Endodermal cell (in vitro differentiated cells): ENCODE measurements around the gene PRKCA. TPM values are rescaled to one million over a fixed set of nuclear protein-coding genes. Genes with fewer than 3 reads are reported as not detected.

Experiments used
- DNase-seq: peaks from one replicate; pipeline ENCODE4 v3.0.0-alpha.2; 2017
- H3K27ac ChIP-seq: 2 replicates; pipeline ENCODE4 v1.5.1; 2013; ENCODE audit warnings: mild to moderate bottlenecking, low read depth, low read length, moderate library complexity
- H3K27me3 ChIP-seq: 2 replicates; pipeline ENCODE4 v1.6.1; 2013; ENCODE audit warnings: mild to moderate bottlenecking, low read length, moderate library complexity; ENCODE audit not compliant: insufficient read depth, control insufficient read depth, poor library complexity, severe bottlenecking
- H3K36me3 ChIP-seq: 2 replicates; pipeline ENCODE4 v1.7.0; 2013; ENCODE audit warnings: mild to moderate bottlenecking, low read length, moderate library complexity; ENCODE audit not compliant: control insufficient read depth, insufficient read depth
- H3K4me1 ChIP-seq: one replicate; pipeline ENCODE4 v1.7.0; 2013; ENCODE audit warnings: low read length; ENCODE audit not compliant: control insufficient read depth, insufficient read depth
- H3K4me3 ChIP-seq: 2 replicates; pipeline ENCODE4 v1.5.1; 2013; ENCODE audit warnings: mild to moderate bottlenecking, low read length, moderate library complexity
- H3K9ac ChIP-seq: 2 replicates; pipeline ENCODE4 v1.6.1; 2013; ENCODE audit warnings: mild to moderate bottlenecking, low read length, moderate library complexity; ENCODE audit not compliant: poor library complexity, severe bottlenecking; ENCODE audit errors: extremely low read depth
- H3K9me3 ChIP-seq: 2 replicates; pipeline ENCODE4 v1.6.1; 2013; ENCODE audit warnings: mild to moderate bottlenecking, low read length, moderate library complexity; ENCODE audit not compliant: control insufficient read depth
- H3K27ac Mint-ChIP-seq: 2 replicates; pipeline ENCODE4 v1.8.0; 2020; ENCODE audit warnings: mixed read lengths
- H3K27me3 Mint-ChIP-seq: 2 replicates; pipeline ENCODE4 v1.8.0; 2021; ENCODE audit warnings: mild to moderate bottlenecking, mixed read lengths; ENCODE audit not compliant: insufficient read depth
- H3K36me3 Mint-ChIP-seq: 2 replicates; pipeline ENCODE4 v1.8.0; 2020; ENCODE audit warnings: low read depth, mixed read lengths
- H3K4me1 Mint-ChIP-seq: 2 replicates; pipeline ENCODE4 v1.8.0; 2020; ENCODE audit warnings: mixed read lengths
- H3K4me3 Mint-ChIP-seq: 2 replicates; pipeline ENCODE4 v1.8.0; 2020; ENCODE audit warnings: mild to moderate bottlenecking, moderate library complexity, mixed read lengths
- H3K9me3 Mint-ChIP-seq: 2 replicates; pipeline ENCODE4 v1.8.0; 2020; ENCODE audit warnings: mild to moderate bottlenecking, mixed read lengths
- CTCF ChIP-seq: fragments of 200-600 bp; sonication (generic); conservative IDR thresholded peaks from 2 replicates; pipeline ENCODE4 v1.5.0; 2021; ENCODE audit warnings: antibody characterized with exemption, mild to moderate bottlenecking
- WGBS, 2 experiments: methylation state at CpG; one replicate each; pipeline versions ENCODE4 v1.1.5 to v1.1.7; 2013; ENCODE audit warnings: missing lambda C conversion rate in 2 of 2, mixed read lengths in 1 of 2; ENCODE audit not compliant: insufficient coverage in 1 of 2, insufficient read length in 1 of 2; 5-methylcytosine and 5-hydroxymethylcytosine counted together
- total RNA-seq, 2 donors: library from RNA; stranded (reverse); fragmentation: NEBNext Ultra II Directional in 1 of 2; extraction: Animal tissue kit (Norgen Biotek cat#: 25700) in 1 of 2; gene quantifications; 2 replicates in 1 of 2; 3 replicates in 1 of 2; pipeline ENCODE4 v1.2.1, GENCODE V29; 2021

The PRKCA gene
- total RNA-seq, 2 donors from 2014 or later = 8.7 to 14.6 TPM

GRCh38 chr17:66763056-66763455, 460.6 kb downstream of the PRKCA start:
- Histone ChIP-seq H3K4me3 (no peak overlapping the region), H3K9ac (no peak overlapping the region), H3K27me3 (no peaks in the 10 kb centered on the region), H3K4me1 (no peaks in the 10 kb centered on the region), H3K36me3 (no peaks in the 10 kb centered on the region), H3K27ac (no peak overlapping the region), H3K9me3 (peaks cover 3% of the 10 kb centered on the region)
- TF ChIP-seq CTCF = no peak
- Mint-ChIP-seq H3K27ac (no peak overlapping the region), H3K4me3 (no peak overlapping the region), H3K27me3 (peaks cover 2% of the 10 kb centered on the region), H3K9me3 (peaks cover 3% of the 10 kb centered on the region), H3K36me3 (no peaks in the 10 kb centered on the region), H3K4me1 (no peaks in the 10 kb centered on the region)
- 71 to 95% methylated on average over 1 to 2 of the region's 2 CpGs for WGBS, 2 experiments
- DNase-seq = no peak

- TF ChIP-seq CTCF = no peak
- no peaks in the 10 kb centered on the region for H3K27me3 ChIP-seq
- no peaks in the 10 kb centered on the region for H3K36me3 ChIP-seq
- no peaks in the 10 kb centered on the region for H3K4me1 ChIP-seq
- H3K27me3 Mint-ChIP-seq = peaks cover 2% of the 10 kb centered on the region
- no peaks in the 10 kb centered on the region for H3K4me1 Mint-ChIP-seq
- no peak overlapping the region for H3K4me3 Mint-ChIP-seq
- no peak overlapping the region for H3K9ac ChIP-seq
- no peaks in the 10 kb centered on the region for H3K36me3 Mint-ChIP-seq
- peaks cover 3% of the 10 kb centered on the region for H3K9me3 Mint-ChIP-seq
- DNase-seq = no peak
- peaks cover 3% of the 10 kb centered on the region for H3K9me3 ChIP-seq
- H3K27ac ChIP-seq = no peak overlapping the region
- H3K4me3 ChIP-seq = no peak overlapping the region
- WGBS, 2 experiments = 60 to 88% methylated on average over 1 to 2 of the region's 2 CpGs
- H3K27ac Mint-ChIP-seq = no peak overlapping the region
Observed at GRCh38 chr17:66764506-66764905, 462.1 kb downstream of the PRKCA start.

GRCh38 chr17:66767154-66767933, 464.9 kb downstream of the PRKCA start:
- Histone ChIP-seq H3K9ac (no peak overlapping the region), H3K27ac (no peak overlapping the region), H3K27me3 (no peaks in the 10 kb centered on the region), H3K4me3 (no peak overlapping the region), H3K36me3 (no peaks in the 10 kb centered on the region), H3K4me1 (no peaks in the 10 kb centered on the region), H3K9me3 (no peaks in the 10 kb centered on the region)
- no peaks in the 10 kb centered on the region for H3K9me3 Mint-ChIP-seq
- peaks cover 2% of the 10 kb centered on the region for H3K27me3 Mint-ChIP-seq
- H3K27ac Mint-ChIP-seq = no peak overlapping the region
- no peaks in the 10 kb centered on the region for H3K4me1 Mint-ChIP-seq
- no peaks in the 10 kb centered on the region for H3K36me3 Mint-ChIP-seq
- DNase-seq = no peak
- no peak overlapping the region for H3K4me3 Mint-ChIP-seq
- TF ChIP-seq CTCF = no peak
- 90 to 95% methylated on average over 3 of the region's 3 CpGs for WGBS, 2 experiments
